OCI-LY7 (cell line): ENCODE measurements around the gene ZSWIM3. TPM values are rescaled to one million over a fixed set of nuclear protein-coding genes. Genes with fewer than 3 reads are reported as not detected.

Source experiments
- Bru-seq: library from RNA; stranded (reverse); fragments of 400-500 nt; gene quantifications from one replicate; lab custom pipeline; 2021; lab: Mats Ljungman, UMichigan
- BruChase-seq, 2 experiments: library from RNA; stranded (reverse); fragments of 400-500 nt; gene quantifications; one replicate each; lab custom pipeline; 2021; lab: Mats Ljungman, UMichigan
- BruUV-seq: library from RNA; stranded (reverse); fragments of 400-500 nt; replicated peaks from 2 replicates; lab custom pipeline; 2021; lab: Mats Ljungman, UMichigan
- CTCF ChIA-PET: fragments of 300-600 bp; sonication (Branson Sonifier 250); formaldehyde crosslinking; loops from one replicate; lab custom pipeline; 2022; ENCODE audit warnings: antibody characterized with exemption; ENCODE audit not compliant: unreplicated experiment; lab: Charles Lee
- POLR2A ChIA-PET: fragments of 300-600 bp; sonication (Branson Sonifier 250); formaldehyde crosslinking; loops from one replicate; lab custom pipeline; 2022; ENCODE audit warnings: antibody characterized with exemption; lab: Charles Lee
- DNase-seq: peaks from one replicate; pipeline ENCODE4 v3.0.0-alpha.2; 2015; ENCODE audit warnings: low spot score
- H2AFZ ChIP-seq: fragments of 200-600 bp; sonication (generic), shearing (Covaris generic); 2 replicates; pipeline ENCODE4 v1.6.1; 2014; ENCODE audit warnings: mild to moderate bottlenecking, antibody characterized with exemption, low read length, moderate library complexity
- H3K27ac ChIP-seq: fragments of 200-600 bp; sonication (generic); 2 replicates; pipeline ENCODE4 v1.5.1; 2014; ENCODE audit warnings: mixed run types, low read depth, mild to moderate bottlenecking, moderate library complexity, low read length, inconsistent platforms; ENCODE audit not compliant: poor library complexity, severe bottlenecking
- H3K36me3 ChIP-seq: fragments of 200-600 bp; sonication (generic); 2 replicates; pipeline ENCODE4 v1.6.1; 2014; ENCODE audit warnings: mild to moderate bottlenecking, antibody characterized with exemption, low read length, moderate library complexity, mixed read lengths; ENCODE audit not compliant: insufficient read depth
- H3K4me1 ChIP-seq: fragments of 200-600 bp; sonication (generic); 2 replicates; pipeline ENCODE4 v1.5.1; 2014; ENCODE audit warnings: mild to moderate bottlenecking, low read length; ENCODE audit not compliant: insufficient read depth, poor library complexity, severe bottlenecking
- H3K4me2 ChIP-seq: fragments of 200-600 bp; sonication (generic); 2 replicates; pipeline ENCODE4 v1.6.1; 2014; ENCODE audit warnings: mild to moderate bottlenecking, low read length
- H3K4me3 ChIP-seq: fragments of 200-600 bp; sonication (generic); 2 replicates; pipeline ENCODE4 v1.5.1; 2014; ENCODE audit warnings: mild to moderate bottlenecking, low read depth, low read length; ENCODE audit not compliant: poor library complexity, severe bottlenecking
- H3K79me2 ChIP-seq: fragments of 200-600 bp; sonication (generic); 2 replicates; pipeline ENCODE4 v1.6.1; 2016; ENCODE audit warnings: low read depth, mild to moderate bottlenecking, low read length, moderate library complexity, mixed read lengths; ENCODE audit not compliant: insufficient read depth
- H3K9me2 ChIP-seq: fragments of 200-600 bp; sonication (generic); 2 replicates; pipeline ENCODE4 v1.6.1; 2016; ENCODE audit warnings: mild to moderate bottlenecking, low read length, mixed read lengths; ENCODE audit not compliant: insufficient read depth
- H3K9me3 ChIP-seq: fragments of 200-600 bp; sonication (generic); 2 replicates; pipeline ENCODE4 v1.6.1; 2014; ENCODE audit warnings: mild to moderate bottlenecking, mixed run types, low read length, mixed read lengths
- H4K20me1 ChIP-seq: fragments of 200-600 bp; sonication (generic); 2 replicates; pipeline ENCODE4 v1.6.1; 2014; ENCODE audit warnings: mild to moderate bottlenecking, antibody characterized with exemption, low read length, moderate library complexity, mixed read lengths; ENCODE audit not compliant: insufficient read depth
- CTCF ChIP-seq: fragments of 200-600 bp; sonication (generic); conservative IDR thresholded peaks from 2 replicates; pipeline ENCODE4 v1.5.1; 2014; ENCODE audit warnings: mild to moderate bottlenecking, antibody characterized with exemption, low read length, moderate library complexity, mixed read lengths
- EZH2phosphoT487 ChIP-seq: fragments of 200-600 bp; sonication (generic); IDR thresholded peaks from 2 replicates; pipeline ENCODE4 v1.6.1; 2018; ENCODE audit warnings: low read depth, borderline replicate concordance, mild to moderate bottlenecking, mixed run types, antibody characterized with exemption, low read length, moderate library complexity, mixed read lengths
- intact Hi-C: fragments of 100-400 bp; cut with micrococcal nuclease; formaldehyde crosslinking; loops from one replicate; pipeline ENCODE4 v1.10.0; 2022; ENCODE audit not compliant: unreplicated experiment
- long read RNA-seq: library from polyadenylated mRNA; stranded (forward); transcript quantifications from one replicate; pipeline ENCODE4 v2.0.0, GENCODE V29; 2022
- total RNA-seq, 2 experiments: library from RNA; depleted of rRNA in 1 of 2; stranded (reverse); fragments of >200 nt in 1 of 2; shearing (Covaris generic) in 1 of 2; gene quantifications; 2 replicates each; pipeline ENCODE4 v1.2.3, GENCODE V29; 2014 to 2022

Gene ZSWIM3
- total RNA-seq (2014; rRNA removed; shearing (Covaris generic)), result 5.7 and 12.0 TPM in 2 replicates
- total RNA-seq (2022), result 6.0 and 6.8 TPM in 2 replicates
- percentile 49 among the genes with signal in this experiment for Bru-seq, nascent RNA
- percentile 51 among the genes with signal in this experiment for BruChase-seq, experiment 1, labeled RNA remaining after a 6-hour chase
- BruChase-seq, experiment 2, labeled RNA remaining after a 2-hour chase, result percentile 51 among the genes with signal in this experiment
- long read RNA-seq, transcript ZSWIM3-201 (2 exons, 2,773 nt), result major isoform, 5 of 9 reads
- long read RNA-seq, partial matches to known transcripts, result 0 of 9 reads
- long read RNA-seq, other reads (novel, unspliced or antisense), result 4 of 9 reads

- intact Hi-C loops, result loop anchor here (1.0 to 2.0 kb wide), 2 partner anchors 45 to 78 kb away; partner anchors contain the start of genes PCIF1 and UBE2C
- no TSS peak for BruUV-seq
These were observed at the start of gene ZSWIM3, which contains the start of gene ACOT8 for GRCh38 chr20:45857114-45857881. Gene ZSWIM3, plus strand, starts transcription at chr20:45857614. Its CDS starts 212 bp downstream, at chr20:45857826. Gene ACOT8, minus strand, starts transcription at chr20:45857392. Its CDS starts 77 bp downstream, at chr20:45857315.

GRCh38 chr20:45810191-45810970, 47.0 kb upstream of the ZSWIM3 start:
- POLR2A ChIA-PET, result no interaction called here

More at GRCh38 chr20:45857114-45857881, at the start of gene ZSWIM3, which contains the start of gene ACOT8:
- no peaks in the 10 kb centered on the region for H3K9me2 ChIP-seq
- ChIA-PET POLR2A (interaction anchor here (0.6 to 1.8 kb wide), 9 partner anchors 13 to 48 kb away, joined by 3 to 8 read pairs (median 3); partner anchors contain the start of gene ZSWIM1), CTCF (interaction anchor here (0.7 kb wide), 1 partner anchor 130 kb away, joined by 3 read pairs; no protein-coding TSS in a partner anchor)
- H3K36me3 ChIP-seq, result no peaks in the 10 kb centered on the region
- H2AFZ ChIP-seq, result peak within 1 kb of the TSS; percentile 92
- peak; percentile 100 for DNase-seq
- peak within 1 kb of the TSS; percentile 96 for H3K4me2 ChIP-seq
- peak within 1 kb of the TSS; percentile 42 for H3K27ac ChIP-seq
- peak within 1 kb of the TSS; percentile 91 for H3K4me3 ChIP-seq
- H3K79me2 ChIP-seq, result peaks cover 25% of the 10 kb centered on the region; the same call in 1 of the 2 replicates
- H4K20me1 ChIP-seq, result no peaks in the 10 kb centered on the region
- H3K9me3 ChIP-seq, result no peaks in the 10 kb centered on the region
- TF ChIP-seq EZH2phosphoT487 (no peak), CTCF (no peak)
- H3K4me1 ChIP-seq, result peaks cover 20% of the 10 kb centered on the region

More at GRCh38 chr20:45810191-45810970, 47.0 kb upstream of the ZSWIM3 start:
- Histone ChIP-seq H3K9me3 (peaks cover 10% of the 10 kb centered on the region; the same call in 1 of the 2 replicates), H3K4me1 (peaks cover 12% of the 10 kb centered on the region), H3K27ac (no peak overlapping the region), H3K79me2 (peaks cover 24% of the 10 kb centered on the region), H4K20me1 (no peaks in the 10 kb centered on the region), H3K4me3 (no peak overlapping the region), H2AFZ (no peak overlapping the region), H3K36me3 (peaks cover 90% of the 10 kb centered on the region), H3K9me2 (no peaks in the 10 kb centered on the region), H3K4me2 (no peak overlapping the region)
- TF ChIP-seq EZH2phosphoT487 (no peak), CTCF (no peak)
- no TSS peak for BruUV-seq
- intact Hi-C loops, result loop anchor here (5.0 kb wide), 1 partner anchor 162 kb away; the partner anchor contains the start of gene ZNF335
- CTCF ChIA-PET, result no interaction called here
- DNase-seq, result no peak
